ENCODE data around the gene ZNF526.

DNA sequence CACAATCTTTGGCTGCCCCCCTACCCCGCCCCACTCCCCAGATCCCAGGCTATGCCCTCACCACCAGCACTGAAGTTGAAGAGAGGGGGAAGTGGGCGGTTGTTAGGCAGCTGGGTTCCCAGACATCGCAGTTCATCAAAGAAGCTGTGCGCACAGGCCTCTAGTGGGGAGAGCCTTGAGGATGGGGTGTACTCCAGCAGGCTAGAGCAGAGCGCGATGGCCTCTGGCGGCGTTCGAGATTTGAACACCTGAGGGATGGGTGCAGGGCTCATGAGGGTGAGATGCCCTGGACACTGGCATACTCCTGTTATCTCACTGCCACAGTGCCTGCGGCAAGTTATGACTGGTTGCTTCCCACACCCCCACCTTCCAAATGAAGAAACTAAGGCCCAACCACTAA is 12.3 kb downstream of the ZNF526 start:
- TF ChIP-seq, protein P1, sequence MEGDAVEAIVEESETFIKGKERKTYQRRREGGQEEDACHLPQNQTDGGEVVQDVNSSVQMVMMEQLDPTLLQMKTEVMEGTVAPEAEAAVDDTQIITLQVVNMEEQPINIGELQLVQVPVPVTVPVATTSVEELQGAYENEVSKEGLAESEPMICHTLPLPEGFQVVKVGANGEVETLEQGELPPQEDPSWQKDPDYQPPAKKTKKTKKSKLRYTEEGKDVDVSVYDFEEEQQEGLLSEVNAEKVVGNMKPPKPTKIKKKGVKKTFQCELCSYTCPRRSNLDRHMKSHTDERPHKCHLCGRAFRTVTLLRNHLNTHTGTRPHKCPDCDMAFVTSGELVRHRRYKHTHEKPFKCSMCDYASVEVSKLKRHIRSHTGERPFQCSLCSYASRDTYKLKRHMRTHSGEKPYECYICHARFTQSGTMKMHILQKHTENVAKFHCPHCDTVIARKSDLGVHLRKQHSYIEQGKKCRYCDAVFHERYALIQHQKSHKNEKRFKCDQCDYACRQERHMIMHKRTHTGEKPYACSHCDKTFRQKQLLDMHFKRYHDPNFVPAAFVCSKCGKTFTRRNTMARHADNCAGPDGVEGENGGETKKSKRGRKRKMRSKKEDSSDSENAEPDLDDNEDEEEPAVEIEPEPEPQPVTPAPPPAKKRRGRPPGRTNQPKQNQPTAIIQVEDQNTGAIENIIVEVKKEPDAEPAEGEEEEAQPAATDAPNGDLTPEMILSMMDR (IDR thresholded peaks at IDR 0.05): no peak
- no peak for TF ChIP-seq POLR2A (IDR thresholded peaks at IDR 0.05)

All from adrenal gland (tissue), 5 donors.